B cell (primary cell): ENCODE data around the gene KDELR1.

ENCODE experiments used
- EZH2 ChIP-seq: IDR thresholded peaks from 2 replicates; pipeline ENCODE4 v1.6.1; 2012; ENCODE audit warnings: borderline replicate concordance, low read depth, mild to moderate bottlenecking, moderate library complexity, low read length; ENCODE audit not compliant: insufficient read depth, poor library complexity, severe bottlenecking
- TF ChIP-seq, protein P1 (sequence below): fragments of 200-600 bp; IDR thresholded peaks from one replicate; pipeline ENCODE4 v1.8.0; 2022; ENCODE audit warnings: antibody characterized with exemption, mild to moderate bottlenecking

DNA sequence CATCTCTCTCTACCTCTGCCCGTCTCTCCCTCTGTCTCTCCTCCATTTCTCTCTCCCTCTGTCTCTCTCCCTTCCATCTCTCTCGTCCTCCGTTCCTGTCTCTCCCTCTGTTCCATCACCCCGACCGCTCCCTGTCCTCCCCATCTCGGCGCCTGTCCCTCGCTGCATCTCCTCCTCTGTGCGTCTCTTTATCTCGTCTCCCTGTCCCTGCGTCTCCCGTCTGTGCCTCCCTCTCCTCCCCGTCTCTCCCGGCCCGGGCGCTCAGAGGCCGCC, 6.7 kb upstream of the KDELR1 start:
- TF ChIP-seq, protein P1, sequence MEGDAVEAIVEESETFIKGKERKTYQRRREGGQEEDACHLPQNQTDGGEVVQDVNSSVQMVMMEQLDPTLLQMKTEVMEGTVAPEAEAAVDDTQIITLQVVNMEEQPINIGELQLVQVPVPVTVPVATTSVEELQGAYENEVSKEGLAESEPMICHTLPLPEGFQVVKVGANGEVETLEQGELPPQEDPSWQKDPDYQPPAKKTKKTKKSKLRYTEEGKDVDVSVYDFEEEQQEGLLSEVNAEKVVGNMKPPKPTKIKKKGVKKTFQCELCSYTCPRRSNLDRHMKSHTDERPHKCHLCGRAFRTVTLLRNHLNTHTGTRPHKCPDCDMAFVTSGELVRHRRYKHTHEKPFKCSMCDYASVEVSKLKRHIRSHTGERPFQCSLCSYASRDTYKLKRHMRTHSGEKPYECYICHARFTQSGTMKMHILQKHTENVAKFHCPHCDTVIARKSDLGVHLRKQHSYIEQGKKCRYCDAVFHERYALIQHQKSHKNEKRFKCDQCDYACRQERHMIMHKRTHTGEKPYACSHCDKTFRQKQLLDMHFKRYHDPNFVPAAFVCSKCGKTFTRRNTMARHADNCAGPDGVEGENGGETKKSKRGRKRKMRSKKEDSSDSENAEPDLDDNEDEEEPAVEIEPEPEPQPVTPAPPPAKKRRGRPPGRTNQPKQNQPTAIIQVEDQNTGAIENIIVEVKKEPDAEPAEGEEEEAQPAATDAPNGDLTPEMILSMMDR = no peak
- no peak for TF ChIP-seq EZH2
